B cell (primary cell): ENCODE results near the gene EIF4G2. TPM values are rescaled to one million over a fixed set of nuclear protein-coding genes. Genes with fewer than 3 reads are reported as not detected.

Experiments
- ATAC-seq: fragments of 200-7000 bp; cut with Tn5 transposase; one replicate; pipeline ENCODE4 v1.10.0; 2021; ENCODE audit warnings: low read depth, mild to moderate bottlenecking, moderate number of reproducible peaks, moderate library complexity
- CTCF ChIA-PET: fragments of 350-600 bp; sonication (Branson Sonifier 250); formaldehyde crosslinking; loops from one replicate; lab custom pipeline; 2021; ENCODE audit warnings: antibody characterized with exemption, inconsistent platforms; lab: Charles Lee
- POLR2A ChIA-PET: fragments of 350-600 bp; sonication (Branson Sonifier 250); formaldehyde crosslinking; loops from one replicate; lab custom pipeline; 2021; ENCODE audit warnings: antibody characterized with exemption; lab: Charles Lee
- DNase-seq: peaks from one replicate; pipeline ENCODE4 v3.0.0; 2013
- H2AFZ ChIP-seq: 2 replicates; pipeline ENCODE4 v1.6.1; 2012; ENCODE audit warnings: mild to moderate bottlenecking, low read depth, low read length; ENCODE audit not compliant: insufficient read depth, poor library complexity, severe bottlenecking
- H3K27ac ChIP-seq, 2 donors: 1 replicate in 1 of 2; 2 replicates in 1 of 2; pipeline ENCODE4 v1.5.1; 2012 to 2013; ENCODE audit warnings: low read length in 2 of 2, mild to moderate bottlenecking in 2 of 2, moderate library complexity in 1 of 2
- H3K27me3 ChIP-seq, 4 experiments: fragments of 200-600 bp in 1 of 4; sonication (generic) in 1 of 4; replicated peaks in 1 of 4; 1 replicate in 2 of 4; 2 replicates in 2 of 4; pipeline versions ENCODE4 v1.6.1 to v1.7.0; 2013 to 2016; ENCODE audit warnings: low read length in 3 of 4, mild to moderate bottlenecking in 2 of 4, mixed read lengths in 1 of 4, moderate library complexity in 1 of 4; ENCODE audit not compliant: insufficient read depth in 4 of 4, control insufficient read depth in 3 of 4; ENCODE audit errors: control extremely low read depth in 1 of 4
- H3K36me3 ChIP-seq, 2 experiments: replicated peaks in 1 of 2; 1 replicate in 1 of 2; 2 replicates in 1 of 2; pipeline versions ENCODE4 v1.6.1 to v1.7.1; 2013; ENCODE audit warnings: low read length in 1 of 2; ENCODE audit not compliant: insufficient read depth in 2 of 2, control insufficient read depth in 1 of 2; ENCODE audit errors: control extremely low read depth in 1 of 2, extremely low read depth in 1 of 2
- H3K4me1 ChIP-seq, 2 donors: fragments of 200-600 bp in 1 of 2; sonication (generic) in 1 of 2; 1 replicate in 1 of 2; 2 replicates in 1 of 2; pipeline versions ENCODE4 v1.5.1 to v1.6.1; 2013 to 2017; ENCODE audit warnings: low read length in 2 of 2; ENCODE audit not compliant: control insufficient read depth in 2 of 2, insufficient read depth in 2 of 2
- H3K4me2 ChIP-seq: replicated peaks from 2 replicates; pipeline ENCODE3; 2012; ENCODE audit warnings: mild to moderate bottlenecking, low read depth, low read length; ENCODE audit not compliant: poor library complexity, severe bottlenecking
- H3K4me3 ChIP-seq, 5 experiments: fragments of 200-600 bp in 1 of 5; sonication (generic) in 1 of 5; 1 replicate in 3 of 5; 2 replicates in 2 of 5; pipeline versions ENCODE4 v1.5.1 to v1.7.0; 2011 to 2016; ENCODE audit warnings: low read length in 4 of 5, mild to moderate bottlenecking in 4 of 5, low read depth in 2 of 5, control low read depth in 1 of 5, moderate library complexity in 1 of 5; ENCODE audit not compliant: insufficient read depth in 1 of 5; ENCODE audit errors: control extremely low read depth in 1 of 5, extremely low read depth in 1 of 5
- H3K79me2 ChIP-seq: fragments of 200-600 bp; sonication (generic); one replicate; pipeline ENCODE4 v1.6.0; 2016; ENCODE audit warnings: low read length; ENCODE audit not compliant: control insufficient read depth, insufficient read depth
- H3K9ac ChIP-seq: fragments of 200-600 bp; sonication (generic); 2 replicates; pipeline ENCODE4 v1.6.1; 2017; ENCODE audit warnings: mild to moderate bottlenecking, low read length, moderate library complexity
- H3K9me3 ChIP-seq, 3 donors: one replicate each; pipeline versions ENCODE4 v1.6.1 to v1.7.1; 2013; ENCODE audit warnings: low read length in 2 of 3; ENCODE audit not compliant: control insufficient read depth in 2 of 3, insufficient read depth in 1 of 3; ENCODE audit errors: control extremely low read depth in 1 of 3
- H4K20me1 ChIP-seq: 2 replicates; pipeline ENCODE4 v1.6.0; 2012; ENCODE audit warnings: mild to moderate bottlenecking, low read length; ENCODE audit not compliant: insufficient read depth, control insufficient read depth, poor library complexity, severe bottlenecking
- H3K27ac Mint-ChIP-seq: one replicate; pipeline ENCODE4 v1.8.0; 2021; ENCODE audit warnings: mixed read lengths
- H3K27me3 Mint-ChIP-seq: one replicate; pipeline ENCODE4 v1.8.0; 2021; ENCODE audit warnings: mixed read lengths
- H3K4me1 Mint-ChIP-seq: one replicate; pipeline ENCODE4 v1.8.0; 2021; ENCODE audit warnings: mixed read lengths
- H3K4me3 Mint-ChIP-seq: one replicate; pipeline ENCODE4 v1.8.0; 2021; ENCODE audit warnings: mixed read lengths
- H3K9me3 Mint-ChIP-seq: one replicate; pipeline ENCODE4 v1.8.0; 2022; ENCODE audit warnings: mixed read lengths; ENCODE audit not compliant: insufficient read depth
- EZH2 ChIP-seq: IDR thresholded peaks from 2 replicates; pipeline ENCODE4 v1.6.1; 2012; ENCODE audit warnings: borderline replicate concordance, low read depth, mild to moderate bottlenecking, moderate library complexity, low read length; ENCODE audit not compliant: insufficient read depth, poor library complexity, severe bottlenecking
- WGBS: methylation state at CpG from one replicate; pipeline ENCODE4 v1.1.5; 2013; ENCODE audit warnings: missing lambda C conversion rate; ENCODE audit not compliant: insufficient coverage; 5-methylcytosine and 5-hydroxymethylcytosine counted together
- intact Hi-C: fragments of 100-400 bp; cut with micrococcal nuclease; formaldehyde crosslinking; loops from one replicate; pipeline ENCODE4 v1.10.0; 2022
- polyA plus RNA-seq: library from polyadenylated mRNA; depleted of rRNA; stranded (reverse); fragments of >200 nt; gene quantifications from 2 replicates; pipeline ENCODE4 v1.2.3, GENCODE V29; 2012
- total RNA-seq, 2 donors: library from RNA; stranded (reverse); fragments of 120-200 nt in 1 of 2; gene quantifications; 1 replicate in 1 of 2; 2 replicates in 1 of 2; pipeline versions ENCODE4 v1.2.3 to v1.2.4, GENCODE V29; 2013 to 2022
- TF ChIP-seq, protein P1 (sequence below): fragments of 200-600 bp; IDR thresholded peaks from one replicate; pipeline ENCODE4 v1.8.0; 2022; ENCODE audit warnings: antibody characterized with exemption, mild to moderate bottlenecking

EIF4G2 gene
- total and polyA plus RNA-seq, 2 donors (not counting 1 experiment from before 2014, with no cell fraction given): 275 to 592 TPM

DNA sequence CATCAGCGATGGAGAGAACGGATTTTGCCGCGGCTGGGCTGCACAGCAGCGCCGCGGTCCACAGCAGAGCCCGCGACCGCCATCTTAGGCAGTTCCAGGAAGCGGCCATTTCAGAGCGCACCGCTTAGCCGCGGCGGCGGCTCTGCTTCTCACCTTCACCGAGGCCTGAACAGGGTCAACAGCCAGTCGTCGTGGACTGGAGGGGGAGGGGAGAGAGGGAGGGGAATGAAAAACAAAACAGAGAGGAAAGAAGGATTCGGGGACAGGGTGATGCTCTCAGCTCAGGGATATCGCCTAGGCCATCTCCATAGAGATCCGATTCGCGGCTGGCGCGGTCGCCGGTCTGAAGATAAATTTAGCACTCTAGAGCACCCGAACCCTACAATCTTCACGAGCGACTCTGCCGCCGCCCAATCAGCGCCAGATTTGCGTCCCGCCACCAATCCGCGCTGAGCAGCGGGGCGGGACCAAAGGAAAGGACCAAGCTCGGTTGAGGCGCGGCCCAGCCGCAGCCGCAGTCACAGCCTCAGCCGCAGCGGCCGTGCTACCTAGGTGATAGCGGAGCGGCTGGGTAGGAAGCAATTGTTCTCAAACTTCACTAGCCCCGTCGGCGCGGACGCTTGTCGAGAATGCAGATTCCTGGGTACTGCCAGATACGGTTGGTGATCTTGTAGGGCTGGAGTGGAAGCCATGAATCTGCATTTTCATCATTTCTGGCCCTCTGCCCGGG lies 49.1 kb upstream of the EIF4G2 start, which contains the start of gene ZBED5:
ZBED5 (minus strand) TSS at position 345 of the 730 bp plus-strand sequence. CDS start 3,108 bp downstream, outside the sequence.
- Histone ChIP-seq H3K4me3 (peak within 1 kb of the TSS; percentile 68 to 98 (median 95)), H3K27me3 (no peaks in the 10 kb centered on the region), H2AFZ (peak within 1 kb of the TSS; percentile 79), H3K9ac (peak within 1 kb of the TSS; percentile 94), H3K27ac (peak within 1 kb of the TSS; percentile 90 to 98), H3K79me2 (peaks cover 79% of the 10 kb centered on the region), H3K4me2 (peak within 1 kb of the TSS; percentile 82), H3K9me3 (no peaks in the 10 kb centered on the region), H4K20me1 (no peaks in the 10 kb centered on the region), H3K36me3 (peaks cover 5 to 27% of the 10 kb centered on the region in 2 experiments), H3K4me1 (peaks cover 21 to 23% of the 10 kb centered on the region in 2 donors)
- Mint-ChIP-seq H3K27ac (peak within 1 kb of the TSS; percentile 99), H3K4me1 (peaks cover 40% of the 10 kb centered on the region), H3K4me3 (peak within 1 kb of the TSS; percentile 98), H3K27me3 (no peaks in the 10 kb centered on the region), H3K9me3 (no peaks in the 10 kb centered on the region)
- TF ChIP-seq, protein P1, sequence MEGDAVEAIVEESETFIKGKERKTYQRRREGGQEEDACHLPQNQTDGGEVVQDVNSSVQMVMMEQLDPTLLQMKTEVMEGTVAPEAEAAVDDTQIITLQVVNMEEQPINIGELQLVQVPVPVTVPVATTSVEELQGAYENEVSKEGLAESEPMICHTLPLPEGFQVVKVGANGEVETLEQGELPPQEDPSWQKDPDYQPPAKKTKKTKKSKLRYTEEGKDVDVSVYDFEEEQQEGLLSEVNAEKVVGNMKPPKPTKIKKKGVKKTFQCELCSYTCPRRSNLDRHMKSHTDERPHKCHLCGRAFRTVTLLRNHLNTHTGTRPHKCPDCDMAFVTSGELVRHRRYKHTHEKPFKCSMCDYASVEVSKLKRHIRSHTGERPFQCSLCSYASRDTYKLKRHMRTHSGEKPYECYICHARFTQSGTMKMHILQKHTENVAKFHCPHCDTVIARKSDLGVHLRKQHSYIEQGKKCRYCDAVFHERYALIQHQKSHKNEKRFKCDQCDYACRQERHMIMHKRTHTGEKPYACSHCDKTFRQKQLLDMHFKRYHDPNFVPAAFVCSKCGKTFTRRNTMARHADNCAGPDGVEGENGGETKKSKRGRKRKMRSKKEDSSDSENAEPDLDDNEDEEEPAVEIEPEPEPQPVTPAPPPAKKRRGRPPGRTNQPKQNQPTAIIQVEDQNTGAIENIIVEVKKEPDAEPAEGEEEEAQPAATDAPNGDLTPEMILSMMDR: no peak
- no peak for TF ChIP-seq EZH2
- WGBS: under 1% methylated on average over 59 of the region's 59 CpGs
- peak; percentile 87 for ATAC-seq
- ChIA-PET CTCF (interaction anchor here (0.7 to 3.2 kb wide), 8 partner anchors 15 to 118 kb away, joined by 3 to 27 read pairs (median 4); partner anchors contain the start of gene EIF4G2), POLR2A (interaction anchor here (0.5 to 6.7 kb wide), 14 partner anchors 9 to 1399 kb away, joined by 3 to 147 read pairs (median 5); partner anchors contain the start of genes AMPD3, CTR9, EIF4G2 and RNF141)
- intact Hi-C loops: loop anchor here (1.0 to 10.0 kb wide), 8 partner anchors 20 to 1286 kb away; partner anchors contain the start of genes CTR9, EIF4G2 and WEE1
- peak; percentile 98 for DNase-seq
